GM23338 (cell line): Measurements from ENCODE around the gene SEPHS1. TPM values are rescaled to one million over a fixed set of nuclear protein-coding genes. Genes with fewer than 3 reads are reported as not detected.

Source experiments
- ATAC-seq: fragments of 200-7000 bp; cut with Tn5 transposase; 3 replicates; pipeline ENCODE4 v1.9.1; 2020
- DNase-seq: peaks from one replicate; pipeline ENCODE4 v3.0.0-alpha.2; 2015; ENCODE audit warnings: low spot score
- H2AFZ ChIP-seq: fragments of 200-600 bp; sonication (generic); 2 replicates; pipeline ENCODE4 v1.8.0; 2016; ENCODE audit warnings: antibody characterized with exemption, mild to moderate bottlenecking, moderate library complexity
- H3F3A ChIP-seq: fragments of 200-600 bp; sonication (generic); replicated peaks from 2 replicates; pipeline ENCODE4 v1.8.0; 2017; ENCODE audit warnings: antibody characterized with exemption, mixed run types, low read depth
- H3K27ac ChIP-seq: fragments of 200-600 bp; sonication (generic); 2 replicates; pipeline ENCODE4 v1.6.1; 2016; ENCODE audit warnings: low read depth
- H3K27me3 ChIP-seq: fragments of 200-600 bp; sonication (generic); 2 replicates; pipeline ENCODE4 v1.8.0; 2016; ENCODE audit warnings: mild to moderate bottlenecking, mixed run types, moderate library complexity; ENCODE audit not compliant: insufficient read depth
- H3K36me3 ChIP-seq: fragments of 200-600 bp; sonication (generic); 2 replicates; pipeline ENCODE4 v1.8.0; 2016; ENCODE audit warnings: mild to moderate bottlenecking; ENCODE audit not compliant: insufficient read depth
- H3K4me1 ChIP-seq: fragments of 200-600 bp; sonication (generic); 2 replicates; pipeline ENCODE4 v1.8.0; 2016; ENCODE audit warnings: mild to moderate bottlenecking, moderate library complexity; ENCODE audit not compliant: insufficient read depth
- H3K4me2 ChIP-seq: fragments of 200-600 bp; sonication (generic); 2 replicates; pipeline ENCODE4 v1.7.1; 2017; ENCODE audit warnings: mixed run types
- H3K4me3 ChIP-seq: fragments of 200-600 bp; sonication (generic); 2 replicates; pipeline ENCODE4 v1.6.1; 2016; ENCODE audit warnings: mixed run types
- H3K79me2 ChIP-seq: fragments of 200-600 bp; sonication (generic); replicated peaks from 2 replicates; pipeline ENCODE4 v1.8.0; 2017; ENCODE audit warnings: mild to moderate bottlenecking; ENCODE audit not compliant: insufficient read depth
- H3K9me2 ChIP-seq: fragments of 200-600 bp; sonication (generic); 2 replicates; pipeline ENCODE4 v1.8.0; 2017; ENCODE audit not compliant: insufficient read depth
- H4K20me1 ChIP-seq: fragments of 200-600 bp; sonication (generic); replicated peaks from 2 replicates; pipeline ENCODE4 v1.8.0; 2017; ENCODE audit warnings: mild to moderate bottlenecking; ENCODE audit not compliant: insufficient read depth
- H3K27ac Mint-ChIP-seq: 2 replicates; pipeline ENCODE4 v1.8.0; 2020; ENCODE audit warnings: inconsistent platforms, mild to moderate bottlenecking, moderate library complexity, mixed read lengths
- H3K27me3 Mint-ChIP-seq: 3 replicates; pipeline ENCODE4 v1.8.0; 2022; ENCODE audit warnings: low read depth, mild to moderate bottlenecking, moderate library complexity, mixed read lengths, inconsistent platforms; ENCODE audit not compliant: insufficient read depth, poor library complexity
- H3K36me3 Mint-ChIP-seq: 3 replicates; pipeline ENCODE4 v1.8.0; 2021; ENCODE audit warnings: low read depth, mild to moderate bottlenecking, inconsistent platforms, moderate library complexity, mixed read lengths
- H3K4me1 Mint-ChIP-seq: 3 replicates; pipeline ENCODE4 v1.8.0; 2020; ENCODE audit warnings: mild to moderate bottlenecking, inconsistent platforms, mixed read lengths
- H3K4me3 Mint-ChIP-seq: 3 replicates; pipeline ENCODE4 v1.8.0; 2021; ENCODE audit warnings: moderate library complexity, mild to moderate bottlenecking, inconsistent platforms, mixed read lengths
- H3K9me3 Mint-ChIP-seq: 3 replicates; pipeline ENCODE4 v1.8.0; 2020; ENCODE audit warnings: moderate library complexity, mild to moderate bottlenecking, inconsistent platforms, mixed read lengths
- CTCF ChIP-seq, 2 experiments: fragments of 200-600 bp in 1 of 2; sonication (generic) in 1 of 2; conservative IDR thresholded peaks; 2 replicates each; pipeline versions ENCODE4 v1.5.1 to v1.6.1; 2016 to 2017; ENCODE audit warnings: antibody characterized with exemption in 2 of 2, low read depth in 2 of 2, mild to moderate bottlenecking in 2 of 2, moderate library complexity in 1 of 2
- ETS1 ChIP-seq: IDR thresholded peaks from 2 replicates; pipeline ENCODE4 v1.6.1; 2016; ENCODE audit warnings: antibody characterized with exemption
- EZH2phosphoT487 ChIP-seq: fragments of 200-600 bp; sonication (generic); IDR thresholded peaks from one replicate; pipeline ENCODE4 v1.8.1; 2018; ENCODE audit warnings: antibody characterized with exemption; ENCODE audit not compliant: unreplicated experiment
- JUNB ChIP-seq: IDR thresholded peaks from one replicate; pipeline ENCODE4 v1.6.1; 2016; ENCODE audit warnings: antibody characterized with exemption; ENCODE audit not compliant: unreplicated experiment
- NANOG ChIP-seq: IDR thresholded peaks from 2 replicates; pipeline ENCODE4 v1.6.1; 2016; ENCODE audit warnings: antibody characterized with exemption, borderline replicate concordance
- STAT1 ChIP-seq: IDR thresholded peaks from one replicate; pipeline ENCODE4 v1.6.1; 2016; ENCODE audit warnings: antibody characterized with exemption; ENCODE audit not compliant: unreplicated experiment
- ZNF114 ChIP-seq: fragments of 250-450 bp; sonication (Bioruptor Pico); IDR thresholded peaks from 2 replicates; pipeline ENCODE4 v1.5.0; 2020; ENCODE audit warnings: mild to moderate bottlenecking, moderate library complexity
- ZNF331 ChIP-seq: fragments of 250-450 bp; sonication (Bioruptor Pico); IDR thresholded peaks from 2 replicates; pipeline ENCODE4 v1.5.0; 2020; ENCODE audit warnings: low read depth, mild to moderate bottlenecking, moderate library complexity
- polyA plus RNA-seq: library from polyadenylated mRNA; unstranded; fragments of >200 nt; fragmentation: Nextera tagmentation; extraction: Ambion mirVana; gene quantifications from 2 replicates; pipeline ENCODE4 v1.2.1, GENCODE V29; 2016
- total RNA-seq: library from RNA; depleted of rRNA; stranded (reverse); fragments of >200 nt; shearing (Covaris generic); gene quantifications from 2 replicates; pipeline ENCODE4 v1.2.3, GENCODE V29; 2014
- TF ChIP-seq, protein P1 (sequence below): IDR thresholded peaks from one replicate; pipeline ENCODE4 v1.6.1; 2018; ENCODE audit warnings: antibody characterized with exemption; ENCODE audit not compliant: unreplicated experiment
- TF ChIP-seq, protein P2 (sequence below): fragments of 250-450 bp; sonication (Bioruptor Pico); IDR thresholded peaks from 2 replicates; pipeline ENCODE4 v1.5.0; 2020; ENCODE audit warnings: mild to moderate bottlenecking, moderate library complexity

Gene SEPHS1
- total and polyA plus RNA-seq, 2 experiments from 2014 or later: 260 to 609 TPM

- Histone ChIP-seq H3K4me3 (no peak overlapping the region), H2AFZ (peak overlapping the region; percentile 92; the same call in 1 of the 2 replicates), H3K27ac (no peak overlapping the region), H3K4me2 (peak overlapping the region; percentile 40; the same call in 1 of the 2 replicates), H3K4me1 (peaks cover 30% of the 10 kb centered on the region), H3F3A (peaks cover 12% of the 10 kb centered on the region), H4K20me1 (no peaks in the 10 kb centered on the region), H3K79me2 (no peaks in the 10 kb centered on the region), H3K27me3 (no peaks in the 10 kb centered on the region), H3K36me3 (no peaks in the 10 kb centered on the region), H3K9me2 (no peaks in the 10 kb centered on the region)
- H3K27me3 Mint-ChIP-seq: peaks cover 13% of the 10 kb centered on the region
- no peak for TF ChIP-seq ETS1
- TF ChIP-seq, protein P1, sequence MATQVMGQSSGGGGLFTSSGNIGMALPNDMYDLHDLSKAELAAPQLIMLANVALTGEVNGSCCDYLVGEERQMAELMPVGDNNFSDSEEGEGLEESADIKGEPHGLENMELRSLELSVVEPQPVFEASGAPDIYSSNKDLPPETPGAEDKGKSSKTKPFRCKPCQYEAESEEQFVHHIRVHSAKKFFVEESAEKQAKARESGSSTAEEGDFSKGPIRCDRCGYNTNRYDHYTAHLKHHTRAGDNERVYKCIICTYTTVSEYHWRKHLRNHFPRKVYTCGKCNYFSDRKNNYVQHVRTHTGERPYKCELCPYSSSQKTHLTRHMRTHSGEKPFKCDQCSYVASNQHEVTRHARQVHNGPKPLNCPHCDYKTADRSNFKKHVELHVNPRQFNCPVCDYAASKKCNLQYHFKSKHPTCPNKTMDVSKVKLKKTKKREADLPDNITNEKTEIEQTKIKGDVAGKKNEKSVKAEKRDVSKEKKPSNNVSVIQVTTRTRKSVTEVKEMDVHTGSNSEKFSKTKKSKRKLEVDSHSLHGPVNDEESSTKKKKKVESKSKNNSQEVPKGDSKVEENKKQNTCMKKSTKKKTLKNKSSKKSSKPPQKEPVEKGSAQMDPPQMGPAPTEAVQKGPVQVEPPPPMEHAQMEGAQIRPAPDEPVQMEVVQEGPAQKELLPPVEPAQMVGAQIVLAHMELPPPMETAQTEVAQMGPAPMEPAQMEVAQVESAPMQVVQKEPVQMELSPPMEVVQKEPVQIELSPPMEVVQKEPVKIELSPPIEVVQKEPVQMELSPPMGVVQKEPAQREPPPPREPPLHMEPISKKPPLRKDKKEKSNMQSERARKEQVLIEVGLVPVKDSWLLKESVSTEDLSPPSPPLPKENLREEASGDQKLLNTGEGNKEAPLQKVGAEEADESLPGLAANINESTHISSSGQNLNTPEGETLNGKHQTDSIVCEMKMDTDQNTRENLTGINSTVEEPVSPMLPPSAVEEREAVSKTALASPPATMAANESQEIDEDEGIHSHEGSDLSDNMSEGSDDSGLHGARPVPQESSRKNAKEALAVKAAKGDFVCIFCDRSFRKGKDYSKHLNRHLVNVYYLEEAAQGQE: no peak
- no peak for TF ChIP-seq JUNB
- no peak for TF ChIP-seq ZNF331 (CRISPR knock-in tag)
- TF ChIP-seq CTCF (conservative IDR thresholded peaks at IDR 0.05; ENCODE audit: low read depth in 2 of 2): no peak
- TF ChIP-seq, protein P2, sequence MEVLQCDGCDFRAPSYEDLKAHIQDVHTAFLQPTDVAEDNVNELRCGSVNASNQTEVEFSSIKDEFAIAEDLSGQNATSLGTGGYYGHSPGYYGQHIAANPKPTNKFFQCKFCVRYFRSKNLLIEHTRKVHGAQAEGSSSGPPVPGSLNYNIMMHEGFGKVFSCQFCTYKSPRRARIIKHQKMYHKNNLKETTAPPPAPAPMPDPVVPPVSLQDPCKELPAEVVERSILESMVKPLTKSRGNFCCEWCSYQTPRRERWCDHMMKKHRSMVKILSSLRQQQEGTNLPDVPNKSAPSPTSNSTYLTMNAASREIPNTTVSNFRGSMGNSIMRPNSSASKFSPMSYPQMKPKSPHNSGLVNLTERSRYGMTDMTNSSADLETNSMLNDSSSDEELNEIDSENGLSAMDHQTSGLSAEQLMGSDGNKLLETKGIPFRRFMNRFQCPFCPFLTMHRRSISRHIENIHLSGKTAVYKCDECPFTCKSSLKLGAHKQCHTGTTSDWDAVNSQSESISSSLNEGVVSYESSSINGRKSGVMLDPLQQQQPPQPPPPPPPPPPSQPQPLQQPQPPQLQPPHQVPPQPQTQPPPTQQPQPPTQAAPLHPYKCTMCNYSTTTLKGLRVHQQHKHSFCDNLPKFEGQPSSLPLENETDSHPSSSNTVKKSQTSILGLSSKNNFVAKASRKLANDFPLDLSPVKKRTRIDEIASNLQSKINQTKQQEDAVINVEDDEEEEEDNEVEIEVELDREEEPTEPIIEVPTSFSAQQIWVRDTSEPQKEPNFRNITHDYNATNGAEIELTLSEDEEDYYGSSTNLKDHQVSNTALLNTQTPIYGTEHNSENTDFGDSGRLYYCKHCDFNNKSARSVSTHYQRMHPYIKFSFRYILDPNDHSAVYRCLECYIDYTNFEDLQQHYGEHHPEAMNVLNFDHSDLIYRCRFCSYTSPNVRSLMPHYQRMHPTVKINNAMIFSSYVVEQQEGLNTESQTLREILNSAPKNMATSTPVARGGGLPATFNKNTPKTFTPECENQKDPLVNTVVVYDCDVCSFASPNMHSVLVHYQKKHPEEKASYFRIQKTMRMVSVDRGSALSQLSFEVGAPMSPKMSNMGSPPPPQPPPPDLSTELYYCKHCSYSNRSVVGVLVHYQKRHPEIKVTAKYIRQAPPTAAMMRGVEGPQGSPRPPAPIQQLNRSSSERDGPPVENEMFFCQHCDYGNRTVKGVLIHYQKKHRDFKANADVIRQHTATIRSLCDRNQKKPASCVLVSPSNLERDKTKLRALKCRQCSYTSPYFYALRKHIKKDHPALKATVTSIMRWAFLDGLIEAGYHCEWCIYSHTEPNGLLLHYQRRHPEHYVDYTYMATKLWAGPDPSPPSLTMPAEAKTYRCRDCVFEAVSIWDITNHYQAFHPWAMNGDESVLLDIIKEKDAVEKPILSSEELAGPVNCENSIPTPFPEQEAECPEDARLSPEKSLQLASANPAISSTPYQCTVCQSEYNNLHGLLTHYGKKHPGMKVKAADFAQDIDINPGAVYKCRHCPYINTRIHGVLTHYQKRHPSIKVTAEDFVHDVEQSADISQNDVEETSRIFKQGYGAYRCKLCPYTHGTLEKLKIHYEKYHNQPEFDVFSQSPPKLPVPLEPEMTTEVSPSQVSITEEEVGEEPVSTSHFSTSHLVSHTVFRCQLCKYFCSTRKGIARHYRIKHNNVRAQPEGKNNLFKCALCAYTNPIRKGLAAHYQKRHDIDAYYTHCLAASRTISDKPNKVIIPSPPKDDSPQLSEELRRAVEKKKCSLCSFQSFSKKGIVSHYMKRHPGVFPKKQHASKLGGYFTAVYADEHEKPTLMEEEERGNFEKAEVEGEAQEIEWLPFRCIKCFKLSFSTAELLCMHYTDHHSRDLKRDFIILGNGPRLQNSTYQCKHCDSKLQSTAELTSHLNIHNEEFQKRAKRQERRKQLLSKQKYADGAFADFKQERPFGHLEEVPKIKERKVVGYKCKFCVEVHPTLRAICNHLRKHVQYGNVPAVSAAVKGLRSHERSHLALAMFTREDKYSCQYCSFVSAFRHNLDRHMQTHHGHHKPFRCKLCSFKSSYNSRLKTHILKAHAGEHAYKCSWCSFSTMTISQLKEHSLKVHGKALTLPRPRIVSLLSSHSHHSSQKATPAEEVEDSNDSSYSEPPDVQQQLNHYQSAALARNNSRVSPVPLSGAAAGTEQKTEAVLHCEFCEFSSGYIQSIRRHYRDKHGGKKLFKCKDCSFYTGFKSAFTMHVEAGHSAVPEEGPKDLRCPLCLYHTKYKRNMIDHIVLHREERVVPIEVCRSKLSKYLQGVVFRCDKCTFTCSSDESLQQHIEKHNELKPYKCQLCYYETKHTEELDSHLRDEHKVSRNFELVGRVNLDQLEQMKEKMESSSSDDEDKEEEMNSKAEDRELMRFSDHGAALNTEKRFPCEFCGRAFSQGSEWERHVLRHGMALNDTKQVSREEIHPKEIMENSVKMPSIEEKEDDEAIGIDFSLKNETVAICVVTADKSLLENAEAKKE (CRISPR knock-in tag): no peak
- TF ChIP-seq STAT1: no peak
- TF ChIP-seq ZNF114 (CRISPR knock-in tag): no peak
- TF ChIP-seq NANOG: no peak
- no peak for TF ChIP-seq EZH2phosphoT487
- no peaks in the 10 kb centered on the region for H3K36me3 Mint-ChIP-seq
- H3K4me3 Mint-ChIP-seq: no peak overlapping the region
- peaks cover 33% of the 10 kb centered on the region for H3K4me1 Mint-ChIP-seq
- no peak for DNase-seq
- ATAC-seq: peak; percentile 10; the same call in 2 of the 3 replicates
- H3K27ac Mint-ChIP-seq: no peak overlapping the region; the same call in 1 of the 2 replicates
- H3K9me3 Mint-ChIP-seq: no peaks in the 10 kb centered on the region
Measured at GRCh38 chr10:13270877-13271551, 77.1 kb downstream of the SEPHS1 start.
